HFFc6 (cell line): ENCODE results near the gene NPSR1. TPM values are rescaled to one million over a fixed set of nuclear protein-coding genes. Genes with fewer than 3 reads are reported as not detected.

Experiments used
- DNase-seq: peaks from one replicate; pipeline ENCODE4 v3.0.0-alpha.2; 2018
- H3K27ac Mint-ChIP-seq: 2 replicates; pipeline ENCODE4 v1.8.0; 2020; ENCODE audit warnings: mild to moderate bottlenecking, mixed read lengths
- H3K27me3 Mint-ChIP-seq: 2 replicates; pipeline ENCODE4 v1.8.0; 2021; ENCODE audit warnings: mild to moderate bottlenecking, moderate library complexity, mixed read lengths; ENCODE audit not compliant: insufficient read depth
- H3K36me3 Mint-ChIP-seq: 2 replicates; pipeline ENCODE4 v1.8.0; 2021; ENCODE audit warnings: low read depth, mixed read lengths
- H3K4me1 Mint-ChIP-seq: 2 replicates; pipeline ENCODE4 v1.8.0; 2020; ENCODE audit warnings: low read depth, mixed read lengths
- H3K4me3 Mint-ChIP-seq: 2 replicates; pipeline ENCODE4 v1.8.0; 2020; ENCODE audit warnings: mild to moderate bottlenecking, moderate library complexity, mixed read lengths
- H3K9me3 Mint-ChIP-seq: 2 replicates; pipeline ENCODE4 v1.8.0; 2020; ENCODE audit warnings: mild to moderate bottlenecking, mixed read lengths
- CTCF ChIP-seq: fragments of 200-600 bp; sonication (generic); IDR thresholded peaks from 2 replicates; pipeline ENCODE4 v1.5.0; 2021; ENCODE audit warnings: antibody characterized with exemption, mild to moderate bottlenecking
- total RNA-seq, 6 experiments: library from RNA; stranded (reverse); fragmentation: NEBNext Ultra II Directional; extraction: Animal tissue kit (Norgen Biotek cat#: 25700); gene quantifications; 2 replicates in 1 of 6; 3 replicates in 5 of 6; pipeline ENCODE4 v1.2.3, GENCODE V29; 2021

Gene NPSR1
- total RNA-seq, 6 experiments from 2014 or later = not detected

DNA sequence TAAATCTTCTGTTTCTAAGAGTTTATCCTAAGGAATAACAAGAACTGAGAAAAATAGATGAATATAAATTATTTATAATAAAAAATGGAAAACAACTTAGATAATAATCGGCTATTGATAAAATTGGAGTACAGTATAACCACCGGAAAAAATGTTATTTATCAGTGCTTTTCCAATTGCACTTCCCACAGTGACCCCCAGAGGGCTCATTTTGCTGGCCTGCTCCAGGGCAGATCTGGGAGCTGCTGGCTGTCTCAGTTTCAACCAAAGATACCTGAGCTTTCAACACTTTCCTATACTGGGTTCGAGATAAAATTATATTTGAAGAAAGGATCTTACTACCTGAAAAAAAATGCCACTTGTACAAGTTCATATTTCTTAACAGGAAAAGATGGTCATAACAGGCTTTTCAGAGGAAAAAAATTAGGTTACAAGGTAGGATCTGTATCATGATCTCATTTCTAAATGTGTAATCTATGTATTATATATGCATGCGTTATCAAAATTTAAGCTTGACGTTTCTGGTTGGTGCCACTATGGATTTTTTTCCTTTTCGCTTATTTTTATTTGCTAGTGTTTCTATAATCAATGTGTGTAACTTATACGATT, 165.7 kb downstream of the NPSR1 start:
- no peaks in the 10 kb centered on the region; the same call in 1 of the 2 replicates for H3K4me1 Mint-ChIP-seq
- no peaks in the 10 kb centered on the region for H3K36me3 Mint-ChIP-seq
- H3K4me3 Mint-ChIP-seq = no peak overlapping the region
- no peaks in the 10 kb centered on the region for H3K9me3 Mint-ChIP-seq
- H3K27me3 Mint-ChIP-seq = peaks cover 12% of the 10 kb centered on the region
- DNase-seq = peak; percentile 33
- TF ChIP-seq CTCF = peak; percentile 93
- no peak overlapping the region for H3K27ac Mint-ChIP-seq

- TF ChIP-seq CTCF = no peak
- no peak overlapping the region for H3K4me3 Mint-ChIP-seq
- peaks cover 16% of the 10 kb centered on the region for H3K27me3 Mint-ChIP-seq
- H3K9me3 Mint-ChIP-seq = no peaks in the 10 kb centered on the region
- H3K36me3 Mint-ChIP-seq = no peaks in the 10 kb centered on the region
- H3K4me1 Mint-ChIP-seq = no peaks in the 10 kb centered on the region; the same call in 1 of the 2 replicates
- DNase-seq = no peak
- no peak overlapping the region for H3K27ac Mint-ChIP-seq
Observed at GRCh38 chr7:34825221-34825620, 167.2 kb downstream of the NPSR1 start.

DNA sequence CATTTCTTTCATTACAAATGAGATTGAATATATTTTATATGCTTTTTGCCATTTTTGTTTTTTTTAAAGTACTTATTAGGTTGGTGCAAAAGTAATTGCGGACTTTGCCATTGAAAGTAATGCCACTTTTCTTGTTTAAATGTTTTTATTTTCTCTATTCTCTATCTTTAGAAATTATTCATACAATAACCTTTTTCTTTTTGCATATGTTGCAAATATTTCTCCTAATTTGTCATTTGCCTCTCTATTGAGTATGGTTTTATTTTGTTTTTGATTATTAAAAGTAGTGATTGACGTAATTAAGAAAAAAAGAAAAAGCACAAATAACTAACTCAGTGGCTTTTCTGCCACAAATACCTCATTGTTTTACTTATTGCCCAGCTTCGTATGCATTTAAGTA, 172.4 kb downstream of the NPSR1 start:
- no peak overlapping the region for H3K4me3 Mint-ChIP-seq
- no peaks in the 10 kb centered on the region for H3K9me3 Mint-ChIP-seq
- no peaks in the 10 kb centered on the region for H3K4me1 Mint-ChIP-seq
- H3K36me3 Mint-ChIP-seq = no peaks in the 10 kb centered on the region
- H3K27ac Mint-ChIP-seq = no peak overlapping the region
- DNase-seq = no peak
- peaks cover 7% of the 10 kb centered on the region; the same call in 1 of the 2 replicates for H3K27me3 Mint-ChIP-seq
- TF ChIP-seq CTCF = no peak

DNA sequence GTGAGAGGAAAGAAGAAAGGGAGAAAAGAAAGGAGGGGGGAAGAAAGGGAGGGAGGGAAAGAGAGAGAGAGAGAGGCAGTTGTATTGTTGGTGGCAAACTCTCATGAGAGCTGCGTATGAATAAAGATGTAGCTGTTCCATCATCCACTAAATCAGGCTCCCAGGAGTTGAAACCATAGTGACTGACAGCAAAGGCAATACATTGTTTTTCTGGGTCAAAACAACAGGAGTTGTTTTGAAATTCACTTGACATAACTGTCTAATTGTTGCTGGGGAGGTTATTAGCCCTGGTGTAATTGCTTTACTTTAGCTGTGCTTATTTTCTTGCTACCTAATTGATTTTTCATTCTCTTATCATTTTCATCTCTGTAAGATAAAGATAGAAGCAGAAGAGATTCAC, 173.4 kb downstream of the NPSR1 start:
- DNase-seq = no peak
- H3K36me3 Mint-ChIP-seq = no peaks in the 10 kb centered on the region

DNA sequence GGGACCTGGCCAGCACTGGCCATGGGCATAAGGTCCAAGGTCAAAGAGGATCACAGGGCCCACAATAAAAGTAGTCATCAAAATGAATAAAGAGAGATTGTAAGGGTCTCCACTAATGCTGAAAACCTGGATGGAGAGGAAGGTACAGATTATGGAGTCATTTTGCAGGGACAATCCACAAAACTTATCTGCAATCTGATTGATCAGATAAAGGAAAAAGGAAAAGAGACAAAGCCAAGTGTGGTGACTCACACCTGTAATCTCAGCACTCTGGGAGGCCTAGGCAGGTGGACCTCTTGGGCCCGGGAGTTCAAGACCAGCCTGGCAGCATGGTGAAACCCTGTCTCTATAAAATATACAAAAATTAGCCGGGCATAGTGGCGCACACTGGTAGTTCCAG, 174.0 kb downstream of the NPSR1 start:
- Mint-ChIP-seq H3K4me3 (no peak overlapping the region), H3K9me3 (no peaks in the 10 kb centered on the region), H3K4me1 (peaks cover 11% of the 10 kb centered on the region), H3K27ac (no peak overlapping the region), H3K27me3 (peaks cover 6% of the 10 kb centered on the region; the same call in 1 of the 2 replicates), H3K36me3 (no peaks in the 10 kb centered on the region)
- no peak for DNase-seq
- TF ChIP-seq CTCF = no peak

More for the DNA sequence above, 173.4 kb downstream of the NPSR1 start:
- Mint-ChIP-seq H3K4me3 (no peak overlapping the region), H3K4me1 (peaks cover 8% of the 10 kb centered on the region), H3K9me3 (no peaks in the 10 kb centered on the region), H3K27me3 (peaks cover 6% of the 10 kb centered on the region; the same call in 1 of the 2 replicates), H3K27ac (no peak overlapping the region)
- no peak for TF ChIP-seq CTCF
